Heart right ventricle (tissue), 16 donors: Measurements from ENCODE around the gene PSPH. TPM values are rescaled to one million over a fixed set of nuclear protein-coding genes. Genes with fewer than 3 reads are reported as not detected.
A peak's percentile ranks its signal among the peaks of the same experiment; 100 is the strongest.
"Not testable (repeated sequence)": the region's sequence is repeated elsewhere in the genome, so short reads cannot be mapped to it uniquely, and the experiment has no call there.

ENCODE experiments used
- ATAC-seq, 8 donors: fragments of 200-7000 bp; cut with Tn5 transposase; one replicate each; pipeline ENCODE4 v1.9.1; 2020; ENCODE audit warnings: mild to moderate bottlenecking in 8 of 8, moderate library complexity in 8 of 8, moderate number of reproducible peaks in 1 of 8
- DNase-seq, 2 donors: peaks; one replicate each; pipeline ENCODE4 v3.0.0-alpha.2; 2020
- H3K27ac ChIP-seq, 10 donors: fragments of 200-600 bp; sonication (generic) in 2 of 10; one replicate each; pipeline versions ENCODE4 v1.5.0 to v1.8.0; 2020 to 2022; ENCODE audit warnings: mild to moderate bottlenecking in 3 of 10
- H3K27me3 ChIP-seq, 7 donors: fragments of 200-600 bp; one replicate each; pipeline ENCODE4 v1.8.0; 2021 to 2022; ENCODE audit warnings: mild to moderate bottlenecking in 2 of 7
- H3K36me3 ChIP-seq, 9 donors: fragments of 200-600 bp; sonication (generic) in 1 of 9; one replicate each; pipeline versions ENCODE4 v1.5.0 to v1.8.0; 2020 to 2022; ENCODE audit warnings: mild to moderate bottlenecking in 2 of 9
- H3K4me1 ChIP-seq, 9 donors: fragments of 200-600 bp; sonication (generic) in 1 of 9; one replicate each; pipeline versions ENCODE4 v1.5.0 to v1.8.0; 2020 to 2022; ENCODE audit warnings: mild to moderate bottlenecking in 4 of 9
- H3K4me3 ChIP-seq, 10 donors: fragments of 200-600 bp; sonication (generic) in 2 of 10; one replicate each; pipeline versions ENCODE4 v1.5.0 to v1.8.0; 2020 to 2022; ENCODE audit warnings: mild to moderate bottlenecking in 7 of 10, moderate library complexity in 2 of 10
- H3K9me3 ChIP-seq, 11 donors: fragments of 200-600 bp in 10 of 11; sonication (generic) in 2 of 11; one replicate each; pipeline versions ENCODE4 v1.5.0 to v1.8.0; 2013 to 2022; ENCODE audit warnings: mild to moderate bottlenecking in 2 of 11, control low read depth in 1 of 11, moderate library complexity in 1 of 11
- WGBS, 2 donors: extraction: QIAGEN DNeasy Blood & Tissue Kit; methylation state at CpG; one replicate each; pipeline ENCODE4 v1.1.7; 2013; ENCODE audit warnings: inconsistent platforms in 1 of 2; 5-methylcytosine and 5-hydroxymethylcytosine counted together
- intact Hi-C, 10 donors: fragments of 100-400 bp; cut with DNase I; formaldehyde crosslinking; loops; one replicate each; pipeline versions ENCODE4 v1.11.1 to v1.14.2; 2022
- polyA plus RNA-seq, 2 donors: library from polyadenylated mRNA; stranded (reverse); fragments of 200-250 nt; gene quantifications; one replicate each; pipeline ENCODE4 v1.2.3, GENCODE V29; 2013
- total RNA-seq, 10 donors: library from RNA; stranded (reverse); fragmentation: NEBNext Ultra II Directional in 3 of 10; extraction: Animal tissue kit (Norgen Biotek cat#: 25700) in 3 of 10; gene quantifications; one replicate each; pipeline versions ENCODE4 v1.2.1 to v1.2.4, GENCODE V29; 2021 to 2023
- TF ChIP-seq, protein P1 (sequence below), 9 donors: fragments of 200-600 bp; sonication (generic) in 2 of 9; IDR thresholded peaks; one replicate each; pipeline versions ENCODE4 v1.5.0 to v1.8.0; 2021 to 2022; ENCODE audit warnings: antibody characterized with exemption in 9 of 9, mild to moderate bottlenecking in 5 of 9, moderate library complexity in 1 of 9
- donor health status: Arrhythmogenic right ventricular cardiomyopathy.
- donor health status: ischemic (EF 13 %, LVEDD 7.1; RV severe dilation, severe dysfunction).
- donor health status: healthy with polysubstance abuse.
- donor health status: DM: no; HTN: yes; CAD: no.
- donor health status: DM: no; HTN: no; CAD: no.
- donor health status: ischemic (EF 25% LVEDD 6.9; RV normal size, moderate dysfunction).
- donor health status: ischemic (EF 25% LVEDD 5.7; RV mildly dilated, moderate dysfunction).
- donor health status: healthy.
- donor health status: DM: yes; HTN: yes; CAD: no.
- donor health status: Ischemic cardiomyopathy.
- donor health status: ischemic (EF 35%, LVEDD 5.7; RV mildly dilated, moderate dysfunction).
- donor health status: nonischemic (EF 11% LVEDD 7.7; RV severe dilation, severe dysfunction).
- donor health status: DM: yes; HTN: yes; CAD: no.
- donor health status: PGD.
- donor health status: ischemic (EF 29% LVEDD 5.4; RV normal size, mild dysfunction).
- donor health status: nonischemic (EF 23%, LVEDD 6.1; RV moderate dilation, normal function).

The PSPH gene
- total and polyA plus RNA-seq, 12 donors: 5.1 to 14.7 (median 9.5) TPM

DNA sequence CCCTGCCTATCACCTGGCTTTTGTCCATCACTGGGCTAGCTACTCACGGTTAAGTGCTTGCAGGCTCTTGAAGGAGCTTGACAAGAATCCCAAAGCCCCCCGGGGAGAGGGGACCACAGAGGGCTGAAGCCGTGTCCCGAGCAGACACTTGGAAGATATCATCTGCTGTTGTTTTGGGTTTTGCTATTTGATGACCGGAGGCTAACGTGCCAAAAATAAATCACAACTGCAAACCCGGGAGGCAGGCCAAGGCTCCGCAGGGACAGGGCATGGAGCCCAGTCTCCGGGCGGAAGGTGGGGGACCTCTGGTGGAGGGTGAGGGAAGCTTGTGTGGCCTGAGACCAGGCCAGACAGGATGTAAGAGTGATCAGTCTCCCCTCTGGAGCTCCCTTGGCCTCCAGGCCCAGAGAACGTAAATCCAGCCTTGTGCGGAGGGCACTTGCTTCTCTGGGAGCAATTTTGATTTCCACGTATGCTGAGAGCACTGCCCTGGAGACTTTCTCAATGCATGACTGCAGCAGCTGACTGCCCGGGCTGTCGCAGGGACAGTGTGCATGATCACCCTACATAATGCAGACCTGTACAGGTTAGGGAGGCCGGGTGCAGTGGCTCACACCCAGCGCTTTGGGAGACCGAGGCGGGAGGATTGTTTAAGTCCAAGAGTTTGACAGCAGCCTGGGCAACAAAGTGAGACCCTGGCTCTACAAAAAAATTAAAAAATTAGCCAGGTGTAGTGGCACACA lies 41.7 kb upstream of the PSPH start, which contains the start of gene PHKG1:
PHKG1 (minus strand) TSS at position 164 of the 743 bp plus-strand sequence. CDS start 4,011 bp downstream, outside the sequence.
- DNase-seq: peak; percentile 89
- WGBS, 2 donors: 26 to 32% methylated on average over 19 of the region's 19 CpGs
- H3K4me3 ChIP-seq: peak within 1 kb of the TSS in 9 of 10 donors; percentile 25 to 49 (median 42)
- ATAC-seq: peak; percentile 88 to 94 (median 91)
- no peaks in the 10 kb centered on the region for H3K27me3 ChIP-seq
- intact Hi-C loops: no loop called here
- peaks cover 0 to 17% (median 7%) of the 10 kb centered on the region in 9 donors for H3K36me3 ChIP-seq
- TF ChIP-seq, protein P1, sequence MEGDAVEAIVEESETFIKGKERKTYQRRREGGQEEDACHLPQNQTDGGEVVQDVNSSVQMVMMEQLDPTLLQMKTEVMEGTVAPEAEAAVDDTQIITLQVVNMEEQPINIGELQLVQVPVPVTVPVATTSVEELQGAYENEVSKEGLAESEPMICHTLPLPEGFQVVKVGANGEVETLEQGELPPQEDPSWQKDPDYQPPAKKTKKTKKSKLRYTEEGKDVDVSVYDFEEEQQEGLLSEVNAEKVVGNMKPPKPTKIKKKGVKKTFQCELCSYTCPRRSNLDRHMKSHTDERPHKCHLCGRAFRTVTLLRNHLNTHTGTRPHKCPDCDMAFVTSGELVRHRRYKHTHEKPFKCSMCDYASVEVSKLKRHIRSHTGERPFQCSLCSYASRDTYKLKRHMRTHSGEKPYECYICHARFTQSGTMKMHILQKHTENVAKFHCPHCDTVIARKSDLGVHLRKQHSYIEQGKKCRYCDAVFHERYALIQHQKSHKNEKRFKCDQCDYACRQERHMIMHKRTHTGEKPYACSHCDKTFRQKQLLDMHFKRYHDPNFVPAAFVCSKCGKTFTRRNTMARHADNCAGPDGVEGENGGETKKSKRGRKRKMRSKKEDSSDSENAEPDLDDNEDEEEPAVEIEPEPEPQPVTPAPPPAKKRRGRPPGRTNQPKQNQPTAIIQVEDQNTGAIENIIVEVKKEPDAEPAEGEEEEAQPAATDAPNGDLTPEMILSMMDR (IDR thresholded peaks at IDR 0.05): peak; percentile 60 to 86 (median 69)
- no peaks in the 10 kb centered on the region for H3K9me3 ChIP-seq
- H3K4me1 ChIP-seq: peaks cover 3 to 41% (median 25%) of the 10 kb centered on the region in 9 donors
- H3K27ac ChIP-seq: peak within 1 kb of the TSS; percentile 74 to 92 (median 84)

DNA sequence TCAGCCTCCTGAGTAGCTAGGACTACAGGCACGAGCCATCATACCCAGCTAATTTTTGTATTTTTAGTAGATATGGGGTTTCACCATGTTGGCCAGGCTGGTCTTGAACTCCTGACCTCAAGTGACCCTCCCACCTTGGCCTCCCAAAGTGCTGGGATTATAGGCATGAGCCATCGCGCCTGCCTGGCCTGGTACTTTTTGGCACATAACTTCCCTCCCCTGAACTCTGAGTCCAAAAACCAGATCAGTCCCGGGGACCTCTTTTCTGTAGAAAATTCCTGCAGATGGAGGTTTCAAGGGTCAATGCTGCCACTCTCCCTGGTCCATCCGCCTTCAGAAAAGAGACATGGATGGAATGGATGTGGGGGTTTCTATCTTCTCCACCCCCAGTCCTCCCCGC lies 41.1 kb upstream of the PSPH start:
- DNase-seq, H3K9me3 ChIP-seq, H3K27me3 ChIP-seq, intact Hi-C loops: not testable (repeated sequence)
- peaks cover 3 to 35% (median 25%) of the 10 kb centered on the region in 9 donors for H3K4me1 ChIP-seq
- H3K4me3 ChIP-seq: peak overlapping the region in 9 of 10 donors; percentile 25 to 49 (median 42)
- H3K27ac ChIP-seq: peak overlapping the region; percentile 74 to 92 (median 84)
- WGBS, 2 donors: 22 to 24% methylated on average over 6 of the region's 6 CpGs
- peaks cover 0 to 22% (median 8%) of the 10 kb centered on the region in 9 donors for H3K36me3 ChIP-seq
- ATAC-seq: peak; percentile 3 to 47 (median 22)

DNA sequence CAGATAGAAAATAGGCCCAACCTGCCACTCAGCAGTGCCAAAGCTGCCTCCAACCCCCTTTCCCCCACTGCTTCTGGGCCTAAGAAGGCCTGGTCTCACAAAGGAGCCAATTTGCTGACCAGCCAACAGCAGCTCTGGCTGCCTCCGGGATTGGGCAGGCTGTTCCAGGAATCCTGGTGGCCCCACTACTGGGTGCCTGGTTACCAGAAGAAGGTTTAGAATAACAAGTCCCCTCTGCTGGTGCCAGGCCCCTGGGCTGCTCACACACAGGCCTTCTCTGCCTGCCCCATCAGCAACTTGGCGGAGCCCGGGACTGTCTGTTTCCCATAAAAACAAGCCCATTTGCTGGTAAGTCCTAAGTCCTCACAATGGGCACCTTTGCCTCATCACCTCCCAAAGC lies 40.3 kb upstream of the PSPH start:
- Histone ChIP-seq H3K27me3 (no peaks in the 10 kb centered on the region), H3K36me3 (peaks cover 0 to 30% (median 12%) of the 10 kb centered on the region in 9 donors), H3K4me1 (peaks cover 3 to 33% (median 25%) of the 10 kb centered on the region in 9 donors), H3K9me3 (no peaks in the 10 kb centered on the region), H3K27ac (peak overlapping the region; percentile 74 to 92 (median 84)), H3K4me3 (peak overlapping the region in 8 of 10 donors; percentile 25 to 49 (median 42))
- peak; percentile 78 to 95 (median 90) for ATAC-seq
- DNase-seq: peak; percentile 70 to 78
- TF ChIP-seq, protein P1 (IDR thresholded peaks at IDR 0.05): no peak
- intact Hi-C loops: loop anchor here in 1 of 10 donors (1.0 kb wide), 1 partner anchor 12 kb away; no protein-coding TSS in a partner anchor
- 51 to 63% methylated on average over 3 of the region's 3 CpGs for WGBS, 2 donors

DNA sequence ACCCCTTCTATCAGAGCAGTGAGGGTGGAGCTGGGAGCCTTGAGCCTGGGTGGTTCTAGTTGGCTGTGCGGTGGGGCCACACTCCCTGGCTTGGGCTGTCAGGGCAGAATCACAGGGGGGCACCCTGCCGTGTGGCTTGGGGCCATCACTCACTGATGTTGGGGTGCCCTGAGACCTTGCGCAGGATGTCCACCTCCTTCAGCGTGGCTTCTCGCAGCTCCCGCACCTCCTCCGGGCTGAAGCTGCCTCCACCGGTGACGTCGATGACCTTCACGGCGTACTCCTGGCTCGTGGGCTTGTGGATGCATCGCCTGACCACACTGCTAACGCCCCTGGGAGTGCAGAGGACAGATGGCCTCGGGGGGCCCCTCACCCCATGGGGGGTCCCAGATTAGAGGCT lies 36.2 kb upstream of the PSPH start:
- Histone ChIP-seq H3K36me3 (peaks cover 0 to 60% (median 21%) of the 10 kb centered on the region in 9 donors), H3K9me3 (no peaks in the 10 kb centered on the region), H3K4me1 (peaks cover 4 to 37% (median 21%) of the 10 kb centered on the region in 9 donors), H3K27me3 (no peaks in the 10 kb centered on the region), H3K4me3 (no peak overlapping the region), H3K27ac (no peak overlapping the region)
- DNase-seq (no peak), ATAC-seq (no peak)
- 85 to 93% methylated on average over 16 of the region's 16 CpGs for WGBS, 2 donors
- intact Hi-C loops: no loop called here
- TF ChIP-seq, protein P1 (IDR thresholded peaks at IDR 0.05): no peak
